K562 (cell line): ENCODE data around the gene SNPH. TPM values are rescaled to one million over a fixed set of nuclear protein-coding genes. Genes with fewer than 3 reads are reported as not detected.

Experiments used
- ATAC-seq: fragments of 200-7000 bp; cut with Tn5 transposase; 3 replicates; pipeline ENCODE4 v1.9.1; 2020; ENCODE audit warnings: moderate library complexity
- BruUV-seq: library from RNA; stranded (reverse); fragments of 400-500 nt; replicated peaks from 2 replicates; lab custom pipeline; 2021; lab: Mats Ljungman, UMichigan
- CTCF ChIA-PET: fragments of 300-600 bp; formaldehyde crosslinking; extraction: SDS; loops from one replicate; lab custom pipeline; 2021; ENCODE audit warnings: low intra/inter-chr PET ratio; lab: Yijun Ruan, JAX
- POLR2A ChIA-PET: fragments of 300-600, 350-650 bp; sonication (Branson Sonifier 250); formaldehyde crosslinking; extraction: SDS; loops from one replicate; lab custom pipeline; 2021; ENCODE audit warnings: antibody characterized with exemption, inconsistent platforms; lab: Yijun Ruan, JAX
- DNase-seq, 4 experiments: peaks; one replicate each; pipeline versions ENCODE4 v3.0.0 to v3.0.0-alpha.2; 2011 to 2018; ENCODE audit warnings: low spot score in 3 of 4, mixed read lengths in 3 of 4; ENCODE audit errors: extremely low read depth in 1 of 4
- FAIRE-seq: peaks from 2 replicates; lab custom pipeline; 2011; peaks lifted over from hg19 to GRCh38; lab: Jason Lieb, UNC
- H2AFZ ChIP-seq: 2 replicates; pipeline ENCODE4 v1.6.0; 2011; ENCODE audit warnings: low read depth, low read length, control low read depth, inconsistent platforms
- H3K27ac ChIP-seq: fragments of 200-600 bp; 3 replicates; pipeline ENCODE4 v1.8.0; 2011; ENCODE audit warnings: low read depth, mild to moderate bottlenecking, control low read depth, inconsistent platforms, low read length, moderate library complexity, mixed read lengths; ENCODE audit errors: extremely low read depth
- H3K27me3 ChIP-seq, 2 experiments: fragments of 300-600 bp in 1 of 2; 2 replicates in 1 of 2; 3 replicates in 1 of 2; pipeline versions ENCODE4 v1.6.0 to v1.8.0; 2011; ENCODE audit warnings: inconsistent platforms in 2 of 2, low read length in 2 of 2, mild to moderate bottlenecking in 1 of 2, mixed read lengths in 1 of 2, moderate library complexity in 1 of 2; ENCODE audit not compliant: control insufficient read depth in 2 of 2, insufficient read depth in 2 of 2
- H3K36me3 ChIP-seq: fragments of 300-600 bp; 3 replicates; pipeline ENCODE4 v1.8.0; 2011; ENCODE audit warnings: mild to moderate bottlenecking, low read length, inconsistent platforms; ENCODE audit not compliant: control insufficient read depth, insufficient read depth
- H3K4me1 ChIP-seq, 2 experiments: fragments of 200-600 bp in 1 of 2; replicated peaks in 1 of 2; 2 replicates in 1 of 2; 3 replicates in 1 of 2; pipeline versions ENCODE4 v1.5.1 to v1.8.0; 2011; ENCODE audit warnings: inconsistent platforms in 2 of 2, low read length in 2 of 2, mild to moderate bottlenecking in 1 of 2, mixed read lengths in 1 of 2, moderate library complexity in 1 of 2; ENCODE audit not compliant: control insufficient read depth in 2 of 2, insufficient read depth in 2 of 2
- H3K4me2 ChIP-seq: 2 replicates; pipeline ENCODE4 v1.6.1; 2011; ENCODE audit warnings: low read length, control low read depth, inconsistent platforms, mixed read lengths; ENCODE audit not compliant: insufficient read depth
- H3K4me3 ChIP-seq: fragments of 200-600 bp; sonication (generic), shearing (Covaris generic); 2 replicates; pipeline ENCODE4 v1.5.1; 2016; ENCODE audit warnings: control low read depth, inconsistent platforms
- H3K79me2 ChIP-seq: fragments of 200-600 bp; 3 replicates; pipeline ENCODE4 v1.8.0; 2011; ENCODE audit warnings: low read length, inconsistent platforms; ENCODE audit not compliant: control insufficient read depth, insufficient read depth
- H3K9ac ChIP-seq, 2 experiments: 2 replicates each; pipeline versions ENCODE4 v1.6.0 to v1.6.1; 2011; ENCODE audit warnings: low read depth in 2 of 2, low read length in 2 of 2, control low read depth in 1 of 2, inconsistent platforms in 1 of 2, mild to moderate bottlenecking in 1 of 2, mixed read lengths in 1 of 2; ENCODE audit not compliant: insufficient read depth in 1 of 2
- H3K9me1 ChIP-seq: one replicate; pipeline ENCODE4 v1.6.0; 2011; ENCODE audit warnings: inconsistent platforms, mild to moderate bottlenecking, low read length, moderate library complexity; ENCODE audit not compliant: control insufficient read depth, insufficient read depth
- H3K9me3 ChIP-seq: replicated peaks from 2 replicates; pipeline ENCODE4 v1.5.1; 2011; ENCODE audit warnings: low read depth, low read length, inconsistent platforms; ENCODE audit not compliant: control insufficient read depth, insufficient read depth
- H4K20me1 ChIP-seq: replicated peaks from 2 replicates; pipeline ENCODE4 v1.6.1; 2011; ENCODE audit warnings: low read length, inconsistent platforms, mixed read lengths; ENCODE audit not compliant: control insufficient read depth, insufficient read depth
- ARID2 ChIP-seq: fragments of 450-650 bp; IDR thresholded peaks from 2 replicates; pipeline ENCODE4 v1.6.1; 2017; ENCODE audit warnings: antibody characterized with exemption, mild to moderate bottlenecking
- EP300 ChIP-seq: IDR thresholded peaks from 2 replicates; pipeline ENCODE4 v1.6.1; 2012; ENCODE audit warnings: low read length, improper control_type of control experiment
- EP400 ChIP-seq: fragments of 450-650 bp; IDR thresholded peaks from 2 replicates; pipeline ENCODE4 v1.6.1; 2017; ENCODE audit warnings: antibody characterized with exemption, mild to moderate bottlenecking, moderate library complexity
- GTF2F1 ChIP-seq: IDR thresholded peaks from 2 replicates; pipeline ENCODE4 v1.6.1; 2011; ENCODE audit warnings: low read depth, low read length, improper control_type of control experiment
- HDAC3 ChIP-seq: fragments of 450-650 bp; IDR thresholded peaks from 2 replicates; pipeline ENCODE4 v1.6.1; 2018; ENCODE audit warnings: borderline replicate concordance, mild to moderate bottlenecking, moderate library complexity; ENCODE audit not compliant: partially characterized antibody
- HDAC8 ChIP-seq: fragments of 450-650 bp; IDR thresholded peaks from 2 replicates; pipeline ENCODE4 v1.6.1; 2016; ENCODE audit warnings: mild to moderate bottlenecking, missing genetic modification characterization, moderate library complexity, missing compliant biosample characterization
- HMBOX1 ChIP-seq: sonication (generic); IDR thresholded peaks from 2 replicates; pipeline ENCODE4 v1.6.1; 2016
- KHSRP ChIP-seq: fragments of 450-650 bp; IDR thresholded peaks from 2 replicates; pipeline ENCODE4 v1.6.1; 2017
- KLF10 ChIP-seq: fragments of 250-450 bp; sonication (Bioruptor Pico); IDR thresholded peaks from 2 replicates; pipeline ENCODE4 v1.6.1; 2021; ENCODE audit warnings: matching md5 sums
- KLF6 ChIP-seq: fragments of 250-450 bp; sonication (Bioruptor Pico); IDR thresholded peaks from 2 replicates; pipeline ENCODE4 v1.4.0; 2020; ENCODE audit warnings: mild to moderate bottlenecking, moderate library complexity, borderline replicate concordance
- NFATC3 ChIP-seq: fragments of 450-650 bp; IDR thresholded peaks from 2 replicates; pipeline ENCODE4 v1.6.1; 2017; ENCODE audit warnings: mild to moderate bottlenecking
- NR2C2 ChIP-seq, 2 experiments: fragments of 200-800 bp in 1 of 2; sonication (Bioruptor generic) in 1 of 2; sonication (generic) in 1 of 2; formaldehyde crosslinking in 1 of 2; IDR thresholded peaks; 2 replicates each; pipeline versions ENCODE4 v1.6.1 to v1.8.0; 2016 to 2022; ENCODE audit warnings: mild to moderate bottlenecking in 1 of 2, missing compliant biosample characterization in 1 of 2, missing genetic modification characterization in 1 of 2, missing genetic modification reagents in 1 of 2
- PCBP2 ChIP-seq: fragments of 200-400 bp; formaldehyde crosslinking; IDR thresholded peaks from 2 replicates; pipeline ENCODE4 v1.6.1; 2018; ENCODE audit warnings: low read length, low read depth, mild to moderate bottlenecking, moderate library complexity; ENCODE audit not compliant: poor library complexity, severe bottlenecking
- RCOR1 ChIP-seq, 2 experiments: IDR thresholded peaks; 2 replicates each; pipeline ENCODE4 v1.6.1; 2012; ENCODE audit warnings: low read depth in 2 of 2, low read length in 2 of 2, borderline replicate concordance in 1 of 2, improper control_type of control experiment in 1 of 2
- SOX6 ChIP-seq: fragments of 450-650 bp; IDR thresholded peaks from 2 replicates; pipeline ENCODE4 v1.6.1; 2014; ENCODE audit warnings: mild to moderate bottlenecking
- ZNF586 ChIP-seq: fragments of 450-650 bp; formaldehyde crosslinking; conservative IDR thresholded peaks from 2 replicates; pipeline ENCODE4 v1.4.0; 2020; ENCODE audit warnings: mild to moderate bottlenecking, moderate library complexity
- WGBS: fragments of 100-300 bp; shearing (Covaris generic); methylation state at CpG from one replicate; pipeline ENCODE4 v1.1.6; 2016; ENCODE audit warnings: low coverage, mixed read lengths; ENCODE audit not compliant: insufficient coverage; ENCODE audit errors: missing lambda C conversion rate; 5-methylcytosine and 5-hydroxymethylcytosine counted together
- in situ Hi-C: fragments of 300-500 bp; cut with MboI; formaldehyde crosslinking; loops from 4 replicates; pipeline ENCODE4 v1.15.0; 2018; ENCODE audit warnings: inconsistent platforms, mixed read lengths
- intact Hi-C: fragments of 100-400 bp; cut with micrococcal nuclease; formaldehyde crosslinking; loops from 2 replicates; pipeline ENCODE4 v1.14.2; 2022
- polyA plus RNA-seq, 8 experiments: library from polyadenylated mRNA; depleted of rRNA in 4 of 8; stranded (reverse) in 5 of 8; unstranded in 3 of 8; fragments of >200 nt; fragmentation: Nextera tagmentation in 2 of 8; fragmentation: Illumina TruSeq in 1 of 8; extraction: Ambion mirVana in 2 of 8; extraction: Trizol in 1 of 8; gene quantifications; 2 replicates each; pipeline versions ENCODE4 v1.2.1 to v1.2.3, GENCODE V29; 2011 to 2014; ENCODE audit warnings: inconsistent platforms in 1 of 8, missing spikeins in 1 of 8
- total RNA-seq, 7 experiments: library from RNA; depleted of rRNA in 6 of 7; stranded (reverse); fragments of >200 nt in 6 of 7; fragmentation: Illumina TruSeq in 2 of 7; extraction: Trizol in 2 of 7; gene quantifications; 2 replicates each; pipeline versions ENCODE4 v1.2.1 to v1.2.3, GENCODE V29; 2011 to 2021; ENCODE audit warnings: low replicate concordance in 1 of 7
- TF ChIP-seq, protein P1 (sequence below): sonication (generic); formaldehyde crosslinking; IDR thresholded peaks from 2 replicates; pipeline ENCODE4 v1.8.1; 2022; ENCODE audit warnings: missing genetic modification reagents

Gene SNPH
- total and polyA plus RNA-seq, 9 of the 15 experiments (the other 6 are each of a cell fraction or from before 2014, with no cell fraction given): 0.03 to 4.2 (median 1.4) TPM

DNA sequence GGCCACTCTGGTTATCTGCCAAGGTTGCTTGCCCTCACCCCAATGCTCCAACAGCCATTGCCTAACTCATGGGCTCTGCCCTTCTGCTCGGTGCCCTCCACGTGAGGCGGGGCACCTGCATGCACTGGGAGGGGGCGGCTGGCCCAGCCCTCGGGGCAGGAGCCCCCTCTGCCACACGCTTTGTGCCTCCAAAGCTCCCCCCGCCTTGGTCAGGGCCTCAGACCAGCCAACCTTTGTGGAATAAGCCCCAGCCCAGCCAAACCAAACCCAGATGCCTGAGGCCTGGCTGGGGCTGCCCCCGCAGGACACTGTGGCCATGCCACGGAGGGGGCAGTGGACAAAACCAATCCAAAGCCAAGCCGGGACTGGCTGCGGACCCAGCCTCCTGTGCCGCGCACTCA, 41.5 kb downstream of the SNPH start:
- no peaks in the 10 kb centered on the region for H4K20me1 ChIP-seq
- no peak for TF ChIP-seq KHSRP
- TF ChIP-seq KLF10 (CRISPR knock-in tag): no peak
- TF ChIP-seq GTF2F1: no peak
- no peak for TF ChIP-seq EP300
- no peak for TF ChIP-seq RCOR1 (IDR thresholded peaks at IDR 0.05; ENCODE audit: borderline replicate concordance in 1 of 2, low read depth in 2 of 2, low read length in 2 of 2)
- TF ChIP-seq HDAC8: no peak
- TF ChIP-seq, protein P1, sequence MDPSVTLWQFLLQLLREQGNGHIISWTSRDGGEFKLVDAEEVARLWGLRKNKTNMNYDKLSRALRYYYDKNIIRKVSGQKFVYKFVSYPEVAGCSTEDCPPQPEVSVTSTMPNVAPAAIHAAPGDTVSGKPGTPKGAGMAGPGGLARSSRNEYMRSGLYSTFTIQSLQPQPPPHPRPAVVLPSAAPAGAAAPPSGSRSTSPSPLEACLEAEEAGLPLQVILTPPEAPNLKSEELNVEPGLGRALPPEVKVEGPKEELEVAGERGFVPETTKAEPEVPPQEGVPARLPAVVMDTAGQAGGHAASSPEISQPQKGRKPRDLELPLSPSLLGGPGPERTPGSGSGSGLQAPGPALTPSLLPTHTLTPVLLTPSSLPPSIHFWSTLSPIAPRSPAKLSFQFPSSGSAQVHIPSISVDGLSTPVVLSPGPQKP (CRISPR knock-in tag): no peak
- TF ChIP-seq ZNF586 (CRISPR knock-in tag): no peak
- no peak for TF ChIP-seq HDAC3
- no peak for TF ChIP-seq KLF6 (CRISPR knock-in tag)
- TF ChIP-seq NFATC3: no peak
- no peak for TF ChIP-seq HMBOX1
- TF ChIP-seq PCBP2: no peak
- TF ChIP-seq SOX6: no peak
- TF ChIP-seq EP400: no peak
- no peak for TF ChIP-seq ARID2
- TF ChIP-seq NR2C2 (CRISPR knock-in tag; IDR thresholded peaks at IDR 0.05): no peak
- no peak for TF ChIP-seq NR2C2 (tag; IDR thresholded peaks at IDR 0.05)
- H3K4me1 ChIP-seq: peaks cover 0 to 20% of the 10 kb centered on the region in 2 experiments; a peak in 2 of 5 replicates
- intact Hi-C loops (loop anchor here (10.0 kb wide), 1 partner anchor 93 kb away; no protein-coding TSS in a partner anchor), in situ Hi-C loops (no loop called here)
- no peak overlapping the region for H3K27ac ChIP-seq
- BruUV-seq: no TSS peak
- H3K4me2 ChIP-seq: no peak overlapping the region
- H2AFZ ChIP-seq: no peak overlapping the region
- H3K4me3 ChIP-seq: no peak overlapping the region
- H3K9me3 ChIP-seq: no peaks in the 10 kb centered on the region
- ATAC-seq (no peak), DNase-seq (no peak), FAIRE-seq (no peak)
- WGBS: 77% methylated on average over 12 of the region's 13 CpGs
- no peak overlapping the region for H3K9ac ChIP-seq
- no peaks in the 10 kb centered on the region for H3K9me1 ChIP-seq
- ChIA-PET POLR2A (interaction anchor here (0.6 kb wide), 1 partner anchor 131 kb away, joined by 3 read pairs; no protein-coding TSS in a partner anchor), CTCF (no interaction called here)
- no peaks in the 10 kb centered on the region for H3K27me3 ChIP-seq
- no peaks in the 10 kb centered on the region for H3K79me2 ChIP-seq
- no peaks in the 10 kb centered on the region for H3K36me3 ChIP-seq
